Measurements from ENCODE around the gene NEDD4L.

NEDD4L gene

GRCh38 chr18:58389745-58390144, 345.7 kb downstream of the NEDD4L start:
- DNase-seq = no peak

GRCh38 chr18:58390399-58390798, 346.4 kb downstream of the NEDD4L start:
- DNase-seq = no peak

- DNase-seq = no peak
Observed at GRCh38 chr18:58391231-58391825, 347.3 kb downstream of the NEDD4L start.

- no peak for DNase-seq
Observed at GRCh38 chr18:58391932-58392323, 347.9 kb downstream of the NEDD4L start.

GRCh38 chr18:58392324-58393000, 348.4 kb downstream of the NEDD4L start:
- peak; percentile 53 for DNase-seq

- DNase-seq = no peak
Observed at GRCh38 chr18:58393295-58393694, 349.3 kb downstream of the NEDD4L start.

- peak; percentile 30 for DNase-seq
Observed at GRCh38 chr18:58394046-58394445, 350.0 kb downstream of the NEDD4L start.

GRCh38 chr18:58394602-58395425, 350.8 kb downstream of the NEDD4L start:
- DNase-seq = peak; percentile 44

- DNase-seq = no peak
Observed at GRCh38 chr18:58396144-58396543, 352.1 kb downstream of the NEDD4L start.

- DNase-seq = no peak
Observed at GRCh38 chr18:58396966-58397365, 352.9 kb downstream of the NEDD4L start.

GRCh38 chr18:58397385-58398132, 353.5 kb downstream of the NEDD4L start:
- DNase-seq = no peak

- no peak for DNase-seq
Observed at GRCh38 chr18:58398648-58399398, 354.8 kb downstream of the NEDD4L start.

GRCh38 chr18:58400331-58400870, 356.4 kb downstream of the NEDD4L start:
- DNase-seq = peak; percentile 78

- no peak for DNase-seq
Observed at GRCh38 chr18:58401191-58401590, 357.2 kb downstream of the NEDD4L start.

- DNase-seq = peak; percentile 77
Observed at GRCh38 chr18:58402247-58402646, 358.2 kb downstream of the NEDD4L start.

GRCh38 chr18:58402951-58403702, 359.1 kb downstream of the NEDD4L start:
- DNase-seq = no peak

- DNase-seq = no peak
Observed at GRCh38 chr18:58403799-58404455, 359.9 kb downstream of the NEDD4L start.

- DNase-seq = no peak
Observed at GRCh38 chr18:58405107-58405898, 361.3 kb downstream of the NEDD4L start.

GRCh38 chr18:58407263-58407648, 363.2 kb downstream of the NEDD4L start:
- no peak for DNase-seq
